Adrenal gland (tissue), 12 donors: ENCODE results near the gene HELZ. TPM values are rescaled to one million over a fixed set of nuclear protein-coding genes. Genes with fewer than 3 reads are reported as not detected.
"Not testable (repeated sequence)": the region's sequence is repeated elsewhere in the genome, so short reads cannot be mapped to it uniquely, and the experiment has no call there.

ENCODE experiments used
- DNase-seq, 7 donors: peaks; one replicate each; pipeline ENCODE4 v3.0.0-alpha.2; 2019 to 2020
- H3K27ac ChIP-seq, 5 donors: fragments of 200-600 bp; sonication (generic) in 4 of 5; 1 replicate in 3 of 5; 2 replicates in 2 of 5; pipeline versions ENCODE4 v1.5.1 to v1.8.0; 2016 to 2020; ENCODE audit warnings: mild to moderate bottlenecking in 1 of 5
- H3K27me3 ChIP-seq: fragments of 200-600 bp; 2 replicates; pipeline ENCODE4 v1.8.0; 2021
- H3K36me3 ChIP-seq, 2 donors: fragments of 200-600 bp; replicated peaks in 1 of 2; 1 replicate in 1 of 2; 2 replicates in 1 of 2; pipeline versions ENCODE4 v1.5.1 to v1.8.0; 2018 to 2022
- H3K4me1 ChIP-seq, 2 donors: fragments of 200-600 bp; replicated peaks in 1 of 2; 1 replicate in 1 of 2; 2 replicates in 1 of 2; pipeline versions ENCODE4 v1.5.1 to v1.8.0; 2018 to 2021
- H3K4me3 ChIP-seq, 4 donors: fragments of 200-600 bp; sonication (generic) in 3 of 4; one replicate each; pipeline ENCODE4 v1.5.1; 2016 to 2018
- H3K9me3 ChIP-seq, 3 donors: fragments of 200-600 bp; sonication (generic) in 1 of 3; replicated peaks in 1 of 3; 1 replicate in 2 of 3; 2 replicates in 1 of 3; pipeline versions ENCODE4 v1.5.1 to v1.8.0; 2016 to 2021
- POLR2A ChIP-seq, 2 donors: fragments of 450-650 bp; IDR thresholded peaks; one replicate each; pipeline ENCODE4 v1.6.1; 2017; ENCODE audit warnings: antibody characterized with exemption in 2 of 2, mild to moderate bottlenecking in 2 of 2, moderate library complexity in 1 of 2
- WGBS, 4 donors: extraction: QIAGEN DNeasy Blood & Tissue Kit in 2 of 4; methylation state at CpG; one replicate each; pipeline versions ENCODE4 v1.1.5 to v1.1.7; 2013 to 2017; 5-methylcytosine and 5-hydroxymethylcytosine counted together
- intact Hi-C, 2 donors: fragments of 100-400 bp; cut with DNase I; formaldehyde crosslinking; loops; one replicate each; pipeline versions ENCODE4 v1.14.1 to v1.15.0; 2022 to 2023
- polyA plus RNA-seq, 3 donors: library from polyadenylated mRNA; stranded (reverse); fragments of 200-250 nt in 2 of 3; fragments of 350-450 nt in 1 of 3; fragmentation: Illumina TruSeq in 1 of 3; extraction: RNeasy Lipid Tissue Mini Kit (QIAGEN cat#74804) in 1 of 3; gene quantifications; one replicate each; pipeline ENCODE4 v1.2.3, GENCODE V29; 2013 to 2014
- total RNA-seq, 9 donors: library from RNA; depleted of rRNA in 4 of 9; stranded (reverse); fragments of >200 nt in 4 of 9; fragments of 120-200 nt in 1 of 9; fragmentation: NEBNext Ultra II Directional in 1 of 9; extraction: Animal tissue kit (Norgen Biotek cat#: 25700) in 1 of 9; gene quantifications; one replicate each; pipeline versions ENCODE4 v1.1.0 to v1.2.4, GENCODE V29; 2013 to 2023
- TF ChIP-seq, protein P1 (sequence below), 6 experiments: fragments of 450-650 bp in 4 of 6; fragments of 200-600 bp in 2 of 6; sonication (generic) in 1 of 6; IDR thresholded peaks; 1 replicate in 5 of 6; 2 replicates in 1 of 6; pipeline versions ENCODE4 v1.5.1 to v1.8.0; 2016 to 2021; ENCODE audit warnings: antibody characterized with exemption in 6 of 6, mild to moderate bottlenecking in 2 of 6, moderate library complexity in 1 of 6
- donor health status: healthy with polysubstance abuse.
- donor health status: Bipolar disorder and iron deficiency.
- donor health status: DM: yes; HTN: yes; CAD: no.
- donor health status: DM: no; HTN: no; CAD: no.
- donor health status: DM: no; HTN: no; CAD: no.
- donor health status: DM: yes; HTN: yes; CAD: no.

The HELZ gene
- total and polyA plus RNA-seq, 12 donors, result 3.1 to 88.0 (median 47.9) TPM

DNA sequence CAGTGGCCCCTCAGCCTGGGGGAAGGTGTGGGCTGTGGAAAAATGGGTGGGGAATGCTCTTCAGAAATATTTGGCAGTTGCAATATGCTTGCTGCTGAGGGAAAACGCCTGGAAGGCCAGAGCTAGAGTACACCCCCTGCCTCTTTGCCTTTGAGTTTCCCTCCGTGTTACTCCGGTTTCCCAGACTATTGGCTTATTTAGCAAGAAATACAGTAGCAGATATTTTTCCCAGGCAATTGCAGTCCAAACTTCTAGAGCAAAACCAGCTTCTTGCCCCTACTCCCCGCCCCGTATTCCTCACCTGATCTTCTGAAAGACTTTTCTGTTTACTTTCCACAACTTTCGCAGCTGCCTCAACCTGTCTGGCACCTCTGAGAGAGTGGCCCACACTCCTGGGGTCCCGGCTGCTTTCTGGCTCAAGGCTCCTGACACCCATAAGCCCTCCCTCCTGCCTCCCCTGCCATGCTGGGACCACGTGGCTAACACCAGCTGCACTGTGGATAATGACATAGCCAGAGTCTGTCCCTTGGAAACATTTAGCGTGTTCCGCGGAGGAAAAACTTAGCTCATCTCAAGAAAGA lies 45.8 kb upstream of the HELZ start:
- WGBS, 4 donors, result 81 to 84% (median 83%) methylated on average over 11 of the region's 11 CpGs
- Histone ChIP-seq H3K9me3 (no peaks in the 10 kb centered on the region), H3K27me3 (no peaks in the 10 kb centered on the region), H3K4me1 (peaks cover 4 to 12% of the 10 kb centered on the region in 2 donors), H3K36me3 (no peaks in the 10 kb centered on the region), H3K27ac (no peak overlapping the region), H3K4me3 (no peak overlapping the region)
- DNase-seq, result no peak
- no peak for TF ChIP-seq POLR2A (IDR thresholded peaks at IDR 0.05)
- TF ChIP-seq, protein P1, sequence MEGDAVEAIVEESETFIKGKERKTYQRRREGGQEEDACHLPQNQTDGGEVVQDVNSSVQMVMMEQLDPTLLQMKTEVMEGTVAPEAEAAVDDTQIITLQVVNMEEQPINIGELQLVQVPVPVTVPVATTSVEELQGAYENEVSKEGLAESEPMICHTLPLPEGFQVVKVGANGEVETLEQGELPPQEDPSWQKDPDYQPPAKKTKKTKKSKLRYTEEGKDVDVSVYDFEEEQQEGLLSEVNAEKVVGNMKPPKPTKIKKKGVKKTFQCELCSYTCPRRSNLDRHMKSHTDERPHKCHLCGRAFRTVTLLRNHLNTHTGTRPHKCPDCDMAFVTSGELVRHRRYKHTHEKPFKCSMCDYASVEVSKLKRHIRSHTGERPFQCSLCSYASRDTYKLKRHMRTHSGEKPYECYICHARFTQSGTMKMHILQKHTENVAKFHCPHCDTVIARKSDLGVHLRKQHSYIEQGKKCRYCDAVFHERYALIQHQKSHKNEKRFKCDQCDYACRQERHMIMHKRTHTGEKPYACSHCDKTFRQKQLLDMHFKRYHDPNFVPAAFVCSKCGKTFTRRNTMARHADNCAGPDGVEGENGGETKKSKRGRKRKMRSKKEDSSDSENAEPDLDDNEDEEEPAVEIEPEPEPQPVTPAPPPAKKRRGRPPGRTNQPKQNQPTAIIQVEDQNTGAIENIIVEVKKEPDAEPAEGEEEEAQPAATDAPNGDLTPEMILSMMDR (IDR thresholded peaks at IDR 0.05), result no peak
- intact Hi-C loops, result loop anchor here in 1 of 2 donors (5.0 kb wide), 1 partner anchor 68 kb away; no protein-coding TSS in a partner anchor

DNA sequence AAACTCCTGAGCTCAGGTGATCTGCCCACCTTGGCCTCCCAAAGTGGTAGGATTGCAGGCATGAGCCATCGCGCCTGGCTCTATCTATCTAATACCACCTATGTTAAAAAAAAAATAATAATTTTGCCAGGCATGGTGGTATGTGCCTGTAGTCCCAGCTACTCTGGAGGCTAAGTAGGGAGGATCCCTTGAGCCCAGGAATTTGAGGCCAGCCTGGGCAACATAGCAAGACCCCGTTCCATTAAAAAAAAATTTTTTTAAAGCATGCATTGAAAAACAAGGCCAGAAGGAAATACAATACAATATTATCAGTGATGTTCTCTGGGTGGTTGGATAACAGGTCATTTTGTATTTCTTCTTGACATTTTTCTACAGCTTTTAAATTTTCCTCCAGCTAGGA lies 45.2 kb upstream of the HELZ start:
- no peak for DNase-seq
- peaks cover 4 to 12% of the 10 kb centered on the region in 2 donors for H3K4me1 ChIP-seq
- H3K4me3 ChIP-seq, result no peak overlapping the region
- TF ChIP-seq POLR2A (IDR thresholded peaks at IDR 0.05), result no peak
- TF ChIP-seq, protein P1 (IDR thresholded peaks at IDR 0.05), result no peak
- H3K27ac ChIP-seq, result no peak overlapping the region
- no peaks in the 10 kb centered on the region for H3K36me3 ChIP-seq
- intact Hi-C loops, result loop anchor here in 1 of 2 donors (5.0 kb wide), 1 partner anchor 68 kb away; no protein-coding TSS in a partner anchor
- no peaks in the 10 kb centered on the region for H3K27me3 ChIP-seq
- H3K9me3 ChIP-seq, result no peaks in the 10 kb centered on the region
- WGBS, 4 donors, result 66 to 87% (median 85%) methylated on average over 3 of the region's 3 CpGs

DNA sequence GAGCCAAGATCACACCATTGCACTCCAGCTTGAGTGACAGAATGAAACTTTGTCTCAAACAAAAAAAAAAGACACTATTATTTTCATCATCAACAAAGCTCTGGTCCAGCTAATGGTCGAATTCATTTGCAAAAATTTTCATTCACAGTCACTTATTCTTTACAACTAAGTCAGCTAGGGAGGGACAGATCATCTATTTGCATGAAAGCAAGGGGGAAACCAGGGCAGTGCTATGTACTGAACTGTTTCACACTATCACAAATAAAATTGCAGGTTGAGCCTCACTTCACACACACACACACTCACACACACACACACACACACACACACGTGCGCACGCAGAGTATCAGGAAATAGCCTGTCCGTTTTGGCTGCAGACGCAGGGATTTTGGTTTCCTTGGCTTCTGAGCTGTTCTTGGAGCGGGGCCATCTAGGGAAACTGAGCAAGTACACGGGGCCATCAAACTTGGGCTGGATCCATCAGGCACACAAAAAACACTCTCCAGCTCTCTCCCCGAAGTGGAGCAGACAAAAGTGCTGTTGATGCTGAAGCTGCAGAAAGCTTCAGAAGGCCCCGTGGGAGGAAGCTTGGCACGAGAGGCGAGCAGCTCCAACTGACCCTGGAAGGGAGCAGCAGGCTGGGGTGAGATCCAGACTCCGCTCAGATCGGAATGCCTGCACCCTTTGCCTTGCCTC lies 44.3 kb upstream of the HELZ start:
- WGBS, 4 donors, result 3 to 13% (median 12%) methylated on average over 12 to 14 of the region's 14 CpGs
- peak; percentile 63 to 88 (median 81) for DNase-seq
- Histone ChIP-seq H3K9me3 (no peaks in the 10 kb centered on the region), H3K4me1 (peaks cover 4 to 12% of the 10 kb centered on the region in 2 donors), H3K27me3 (no peaks in the 10 kb centered on the region), H3K36me3 (no peaks in the 10 kb centered on the region), H3K27ac (peak overlapping the region in 1 of 5 donors; percentile 13), H3K4me3 (no peak overlapping the region)
- intact Hi-C loops, result no loop called here
- TF ChIP-seq, protein P1 (IDR thresholded peaks at IDR 0.05), result no peak
- TF ChIP-seq POLR2A (IDR thresholded peaks at IDR 0.05), result no peak

DNA sequence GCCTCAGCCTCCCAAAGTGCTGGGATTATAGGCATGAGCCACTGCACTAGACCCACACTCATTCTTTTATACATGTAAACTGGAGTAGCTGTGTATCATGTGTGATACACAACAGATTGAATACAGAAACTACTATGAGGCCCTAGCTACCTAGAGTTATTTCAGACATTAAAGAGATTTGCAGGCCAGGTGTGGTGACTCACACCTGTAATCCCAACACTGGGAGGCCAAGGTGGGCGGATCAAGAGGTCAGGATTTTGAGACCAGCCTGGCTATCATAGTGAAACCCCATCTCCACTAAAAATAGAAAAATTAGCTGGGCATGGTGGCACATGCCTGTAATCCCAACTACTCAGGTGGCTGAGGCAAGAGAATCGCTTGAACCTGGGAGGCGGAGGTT lies 41.8 kb upstream of the HELZ start:
- H3K27me3 ChIP-seq, intact Hi-C loops, H3K36me3 ChIP-seq, DNase-seq, H3K4me3 ChIP-seq, H3K27ac ChIP-seq, H3K9me3 ChIP-seq: not testable (repeated sequence)
- WGBS, 4 donors, result 83 to 93% (median 87%) methylated on average over 3 of the region's 3 CpGs
- peaks cover 4 to 12% of the 10 kb centered on the region in 2 donors for H3K4me1 ChIP-seq
